HG03469 (cell line): ENCODE results near the gene FGF9.

Experiments
- ATAC-seq: cut with Tn5 transposase; IDR thresholded peaks from one replicate; pipeline ENCODE4 v1.9.1; 2021; ENCODE audit warnings: mild to moderate bottlenecking, moderate library complexity, moderate number of reproducible peaks; ENCODE audit not compliant: unreplicated experiment

Gene FGF9

GRCh38 chr13:21752501-21752900 is 81.6 kb downstream of the FGF9 start:
- ATAC-seq = no peak

GRCh38 chr13:21753117-21753729 is 82.3 kb downstream of the FGF9 start:
- no peak for ATAC-seq
